Measurements from ENCODE around the gene PARD6B.
"Not testable (repeated sequence)": the region's sequence is repeated elsewhere in the genome, so short reads cannot be mapped to it uniquely, and the experiment has no call there.

Gene PARD6B

GRCh38 chr20:50799890-50800550 is 68.6 kb downstream of the PARD6B start:
- DNase-seq (ENCODE audit: low spot score) = no peak

- DNase-seq (ENCODE audit: low spot score) = not testable (repeated sequence)
Measured at GRCh38 chr20:50800986-50801746, 69.8 kb downstream of the PARD6B start.

- DNase-seq (ENCODE audit: low spot score) = no peak
Measured at GRCh38 chr20:50801747-50802125, 70.4 kb downstream of the PARD6B start.

- no peak for DNase-seq (ENCODE audit: low spot score)
Measured at GRCh38 chr20:50802289-50802688, 70.9 kb downstream of the PARD6B start.

DNA sequence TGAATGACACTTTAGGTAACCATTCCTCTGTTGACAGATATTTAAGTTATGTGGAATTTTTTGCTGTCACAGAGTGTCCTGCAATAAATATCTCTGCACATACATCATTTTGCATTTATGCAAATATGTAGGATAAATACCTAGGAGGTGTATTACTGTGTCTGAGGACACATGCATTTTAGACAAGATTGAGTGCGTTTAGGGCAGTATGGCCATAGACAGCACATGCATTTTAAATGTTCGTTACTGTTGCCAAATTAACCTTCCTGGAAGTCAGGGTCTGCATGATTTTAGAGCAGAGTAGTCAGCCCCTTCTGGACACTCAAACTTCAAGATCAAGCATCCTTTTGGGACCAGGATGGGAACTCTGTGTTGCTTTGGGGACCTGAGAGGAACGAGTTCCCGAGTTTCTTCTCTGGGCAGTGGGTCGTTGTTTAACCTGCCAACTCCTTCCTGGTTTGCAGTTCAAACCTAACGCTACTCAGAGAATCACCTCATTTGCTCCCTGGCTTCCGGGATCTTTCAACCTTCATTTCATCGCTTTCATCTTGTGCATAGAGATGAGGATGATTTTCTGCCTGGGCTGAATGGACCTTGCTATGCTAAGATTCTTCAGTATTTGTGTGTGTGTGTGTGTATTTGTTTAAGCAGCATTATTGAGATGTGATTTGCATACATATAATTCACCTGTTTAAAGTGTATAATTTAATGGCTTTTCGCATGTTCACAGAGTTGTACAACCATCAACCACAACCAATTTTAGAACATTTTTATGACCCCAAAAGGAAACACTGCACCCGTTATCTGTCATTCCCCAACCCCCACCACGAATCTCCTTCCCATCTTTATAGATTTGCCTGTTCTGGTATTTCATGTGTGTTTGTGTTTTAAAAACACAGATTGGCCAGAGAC is 73.3 kb downstream of the PARD6B start:
- no peak for DNase-seq (ENCODE audit: low spot score)

DNA sequence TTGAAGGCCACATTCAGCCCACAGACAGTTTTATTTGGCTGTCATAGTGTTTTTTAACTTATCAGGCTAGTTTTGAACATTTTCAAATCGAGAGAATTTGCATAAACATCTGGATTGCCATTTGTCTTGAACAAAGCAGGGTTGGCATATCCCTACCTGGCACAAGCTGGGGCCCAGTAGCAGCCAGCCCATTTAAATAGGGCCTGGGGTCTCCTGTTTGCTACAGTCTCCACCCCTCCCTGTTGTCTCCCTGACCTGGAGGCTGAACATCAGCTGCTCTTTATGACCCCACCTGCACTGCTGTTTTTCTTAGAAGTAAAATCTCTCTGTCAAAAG is 73.9 kb downstream of the PARD6B start:
- DNase-seq (ENCODE audit: low spot score) = no peak

DNA sequence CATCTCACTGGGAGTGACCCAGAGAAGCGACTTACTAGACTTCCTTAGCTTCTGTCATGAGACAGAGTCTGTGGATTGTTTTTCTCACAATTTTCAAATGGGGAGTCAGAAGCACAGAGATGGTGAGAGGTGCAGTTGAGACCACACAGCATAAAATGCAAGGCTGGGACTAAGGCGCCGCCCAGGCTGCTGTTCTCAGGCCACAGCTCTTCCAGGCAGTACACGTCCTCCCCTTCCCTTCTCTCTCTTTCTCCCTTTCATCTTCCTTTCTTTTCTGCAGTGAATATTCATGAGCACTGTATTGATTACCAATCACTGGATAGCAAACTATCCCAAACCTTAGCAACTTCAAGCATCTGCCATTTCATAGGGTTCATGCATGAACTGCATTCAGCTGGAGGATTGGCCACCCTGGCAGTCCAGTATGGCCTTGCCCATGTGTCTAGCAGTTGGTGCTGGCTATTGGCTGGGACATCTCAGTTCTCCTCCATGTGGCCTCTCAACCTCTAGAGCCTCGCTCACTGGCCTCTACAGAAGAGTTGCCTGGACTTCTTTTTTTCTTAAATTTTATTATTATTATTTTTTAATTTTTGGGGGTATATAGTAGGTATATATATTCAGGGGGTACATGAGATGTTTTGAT is 74.9 kb downstream of the PARD6B start:
- no peak for DNase-seq (ENCODE audit: low spot score)
